CD4-positive, alpha-beta T cell (primary cell): Measurements from ENCODE around the gene PRR16. TPM values are rescaled to one million over a fixed set of nuclear protein-coding genes. Genes with fewer than 3 reads are reported as not detected.

Experiments used
- ATAC-seq: fragments of 200-7000 bp; cut with Tn5 transposase; one replicate; pipeline ENCODE4 v1.10.0; 2022; ENCODE audit warnings: mild to moderate bottlenecking; ENCODE audit not compliant: poor library complexity
- CTCF ChIA-PET: fragments of 350-600 bp; sonication (Branson Sonifier 250); formaldehyde crosslinking; loops from one replicate; lab custom pipeline; 2021; ENCODE audit warnings: antibody characterized with exemption, inconsistent platforms; lab: Charles Lee
- POLR2A ChIA-PET: fragments of 350-600 bp; sonication (Branson Sonifier 250); formaldehyde crosslinking; loops from one replicate; lab custom pipeline; 2021; ENCODE audit warnings: antibody characterized with exemption, inconsistent platforms; lab: Charles Lee
- DNase-seq, 14 experiments: peaks; one replicate each; pipeline ENCODE4 v3.0.0-alpha.2; 2013 to 2020; ENCODE audit warnings: mixed read lengths in 2 of 14
- H3K27ac ChIP-seq, 2 donors: one replicate each; pipeline versions ENCODE4 v1.5.1 to v1.7.0; 2013; ENCODE audit warnings: low read length in 2 of 2, low read depth in 1 of 2, mild to moderate bottlenecking in 1 of 2
- H3K27me3 ChIP-seq, 2 experiments: 1 replicate in 1 of 2; 2 replicates in 1 of 2; pipeline versions ENCODE4 v1.6.1 to v1.7.0; 2013; ENCODE audit warnings: low read length in 2 of 2, control low read depth in 1 of 2, mild to moderate bottlenecking in 1 of 2, moderate library complexity in 1 of 2; ENCODE audit not compliant: insufficient read depth in 2 of 2, control insufficient read depth in 1 of 2
- H3K36me3 ChIP-seq: one replicate; pipeline ENCODE4 v1.6.1; 2013; ENCODE audit warnings: low read length, control low read depth; ENCODE audit not compliant: insufficient read depth
- H3K4me1 ChIP-seq: one replicate; pipeline ENCODE4 v1.6.1; 2013; ENCODE audit warnings: low read length, control low read depth; ENCODE audit not compliant: insufficient read depth
- H3K4me3 ChIP-seq: one replicate; pipeline ENCODE4 v1.5.1; 2013; ENCODE audit warnings: mild to moderate bottlenecking, low read length, moderate library complexity
- H3K9me3 ChIP-seq, 2 experiments: 1 replicate in 1 of 2; 2 replicates in 1 of 2; pipeline versions ENCODE4 v1.6.1 to v1.7.0; 2013; ENCODE audit warnings: low read length in 2 of 2, mild to moderate bottlenecking in 2 of 2, control low read depth in 1 of 2, moderate library complexity in 1 of 2; ENCODE audit not compliant: control insufficient read depth in 1 of 2, insufficient read depth in 1 of 2
- H3K27ac Mint-ChIP-seq: one replicate; pipeline ENCODE4 v1.8.0; 2020; ENCODE audit warnings: mixed read lengths
- H3K27me3 Mint-ChIP-seq: one replicate; pipeline ENCODE4 v1.8.0; 2021; ENCODE audit warnings: mixed read lengths
- H3K36me3 Mint-ChIP-seq: one replicate; pipeline ENCODE4 v1.8.0; 2021; ENCODE audit warnings: low read depth, mixed read lengths
- H3K4me1 Mint-ChIP-seq: one replicate; pipeline ENCODE4 v1.8.0; 2021; ENCODE audit warnings: low read depth, mixed read lengths
- H3K4me3 Mint-ChIP-seq: one replicate; pipeline ENCODE4 v1.8.0; 2020; ENCODE audit warnings: mild to moderate bottlenecking, mixed read lengths
- H3K9me3 Mint-ChIP-seq: one replicate; pipeline ENCODE4 v1.8.0; 2020; ENCODE audit warnings: mixed read lengths
- intact Hi-C, 2 experiments: fragments of 100-400 bp; cut with DNase I in 1 of 2; cut with micrococcal nuclease in 1 of 2; formaldehyde crosslinking; loops; one replicate each; pipeline versions ENCODE4 v1.15.1 to v1.9.0; 2023 to 2025; cut with DNase I, micrococcal nuclease
- total RNA-seq, 174 experiments: library from RNA in 2 of 174; stranded (reverse) in 2 of 174; gene quantifications; one replicate each; pipeline ENCODE4 v1.2.3 and lab custom pipeline; 2021 to 2026
- TF ChIP-seq, protein P1 (sequence below): fragments of 200-600 bp; IDR thresholded peaks from one replicate; pipeline ENCODE4 v1.8.0; 2022; ENCODE audit warnings: antibody characterized with exemption, mild to moderate bottlenecking

Gene PRR16
- total RNA-seq, 2 experiments from 2014 or later = not detected

DNA sequence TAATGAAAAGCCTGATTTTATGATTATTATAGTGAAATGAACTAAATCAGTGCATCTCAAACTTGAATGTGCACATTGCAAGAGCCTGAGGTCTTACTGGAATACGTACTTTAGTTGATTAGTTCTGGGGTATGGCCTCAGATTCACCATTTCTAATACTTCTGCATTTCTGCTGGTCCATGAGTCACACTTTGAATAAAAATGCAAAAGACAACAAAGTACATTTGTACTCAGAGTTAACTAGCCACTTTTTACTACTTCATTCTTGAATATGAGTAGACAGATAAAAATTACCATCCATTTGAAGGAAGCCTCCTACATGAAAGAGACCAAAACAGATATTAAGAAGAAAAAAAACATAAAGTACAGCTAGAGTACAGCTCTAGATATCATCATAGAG lies 27.1 kb upstream of the PRR16 start:
- no peak overlapping the region for H3K4me3 ChIP-seq
- CTCF ChIA-PET = no interaction called here
- ATAC-seq (no peak), DNase-seq (no peak)
- no peaks in the 10 kb centered on the region for H3K4me1 Mint-ChIP-seq
- no peaks in the 10 kb centered on the region for H3K27me3 ChIP-seq
- H3K27me3 Mint-ChIP-seq = no peaks in the 10 kb centered on the region
- no peaks in the 10 kb centered on the region for H3K36me3 Mint-ChIP-seq
- no peaks in the 10 kb centered on the region for H3K4me1 ChIP-seq
- no peaks in the 10 kb centered on the region for H3K36me3 ChIP-seq
- H3K4me3 Mint-ChIP-seq = no peak overlapping the region
- POLR2A ChIA-PET = no interaction called here
- no peak overlapping the region for H3K27ac Mint-ChIP-seq
- intact Hi-C loops = no loop called here
- H3K27ac ChIP-seq = no peak overlapping the region
- peaks cover 0 to 1% of the 10 kb centered on the region in 2 experiments for H3K9me3 ChIP-seq
- H3K9me3 Mint-ChIP-seq = no peaks in the 10 kb centered on the region
- TF ChIP-seq, protein P1, sequence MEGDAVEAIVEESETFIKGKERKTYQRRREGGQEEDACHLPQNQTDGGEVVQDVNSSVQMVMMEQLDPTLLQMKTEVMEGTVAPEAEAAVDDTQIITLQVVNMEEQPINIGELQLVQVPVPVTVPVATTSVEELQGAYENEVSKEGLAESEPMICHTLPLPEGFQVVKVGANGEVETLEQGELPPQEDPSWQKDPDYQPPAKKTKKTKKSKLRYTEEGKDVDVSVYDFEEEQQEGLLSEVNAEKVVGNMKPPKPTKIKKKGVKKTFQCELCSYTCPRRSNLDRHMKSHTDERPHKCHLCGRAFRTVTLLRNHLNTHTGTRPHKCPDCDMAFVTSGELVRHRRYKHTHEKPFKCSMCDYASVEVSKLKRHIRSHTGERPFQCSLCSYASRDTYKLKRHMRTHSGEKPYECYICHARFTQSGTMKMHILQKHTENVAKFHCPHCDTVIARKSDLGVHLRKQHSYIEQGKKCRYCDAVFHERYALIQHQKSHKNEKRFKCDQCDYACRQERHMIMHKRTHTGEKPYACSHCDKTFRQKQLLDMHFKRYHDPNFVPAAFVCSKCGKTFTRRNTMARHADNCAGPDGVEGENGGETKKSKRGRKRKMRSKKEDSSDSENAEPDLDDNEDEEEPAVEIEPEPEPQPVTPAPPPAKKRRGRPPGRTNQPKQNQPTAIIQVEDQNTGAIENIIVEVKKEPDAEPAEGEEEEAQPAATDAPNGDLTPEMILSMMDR = no peak

DNA sequence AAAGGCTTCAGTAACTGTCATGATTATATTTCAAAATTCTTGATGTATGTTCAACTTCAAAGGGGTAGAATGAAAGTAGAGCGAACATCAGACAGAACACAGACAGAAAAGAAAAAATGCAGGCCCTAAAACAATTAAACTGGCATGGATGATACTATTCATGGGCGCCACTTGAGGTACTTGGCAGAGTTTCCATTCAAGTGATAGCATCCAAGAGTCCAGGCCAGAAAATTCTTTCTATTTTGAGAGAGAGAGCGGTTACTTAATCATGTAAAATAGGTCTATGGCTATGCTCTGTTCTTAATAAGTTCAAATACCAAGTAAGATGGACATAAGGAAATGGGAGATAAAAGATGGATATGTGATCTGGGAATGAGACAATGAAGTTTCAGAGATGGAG lies 21.4 kb upstream of the PRR16 start:
- no peaks in the 10 kb centered on the region for H3K36me3 Mint-ChIP-seq
- no peaks in the 10 kb centered on the region for H3K4me1 Mint-ChIP-seq
- no peaks in the 10 kb centered on the region for H3K27me3 ChIP-seq
- no peak overlapping the region for H3K4me3 Mint-ChIP-seq
- no peaks in the 10 kb centered on the region for H3K4me1 ChIP-seq
- ChIA-PET POLR2A (no interaction called here), CTCF (no interaction called here)
- H3K27me3 Mint-ChIP-seq = no peaks in the 10 kb centered on the region
- TF ChIP-seq, protein P1 = no peak
- no peaks in the 10 kb centered on the region for H3K36me3 ChIP-seq
- H3K4me3 ChIP-seq = no peak overlapping the region
- no peak for DNase-seq
- no peak overlapping the region for H3K27ac Mint-ChIP-seq
- H3K27ac ChIP-seq = no peak overlapping the region
- H3K9me3 ChIP-seq = no peaks in the 10 kb centered on the region
- intact Hi-C loops = no loop called here
- ATAC-seq = no peak
- no peaks in the 10 kb centered on the region for H3K9me3 Mint-ChIP-seq

DNA sequence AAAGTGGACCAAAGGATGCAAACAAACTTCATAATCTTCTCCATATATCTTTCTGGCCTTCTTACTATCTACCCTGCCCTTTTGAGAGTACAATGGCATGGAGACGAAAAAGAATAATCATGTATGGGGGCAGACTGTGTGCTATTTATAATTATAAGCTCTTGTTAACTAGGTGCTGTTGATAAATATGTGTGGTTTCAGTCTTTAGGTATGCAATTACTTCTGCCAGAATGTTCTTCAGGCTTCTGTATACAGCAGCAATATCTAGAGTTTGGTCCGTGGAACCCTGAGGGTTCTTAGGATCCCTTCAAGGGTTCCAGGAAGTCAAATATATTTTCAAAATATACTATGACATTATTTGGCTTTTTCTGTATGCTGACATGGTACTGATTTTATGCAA lies 20.5 kb upstream of the PRR16 start:
- no peaks in the 10 kb centered on the region for H3K36me3 Mint-ChIP-seq
- ATAC-seq (no peak), DNase-seq (no peak)
- no peak overlapping the region for H3K27ac Mint-ChIP-seq
- TF ChIP-seq, protein P1 = no peak
- H3K9me3 ChIP-seq = no peaks in the 10 kb centered on the region
- H3K36me3 ChIP-seq = no peaks in the 10 kb centered on the region
- no peak overlapping the region for H3K27ac ChIP-seq
- H3K9me3 Mint-ChIP-seq = no peaks in the 10 kb centered on the region
- intact Hi-C loops = no loop called here
- POLR2A ChIA-PET = no interaction called here
- no peaks in the 10 kb centered on the region for H3K4me1 Mint-ChIP-seq
- H3K27me3 ChIP-seq = no peaks in the 10 kb centered on the region
- no peaks in the 10 kb centered on the region for H3K4me1 ChIP-seq
- H3K27me3 Mint-ChIP-seq = no peaks in the 10 kb centered on the region
- no peak overlapping the region for H3K4me3 ChIP-seq
- CTCF ChIA-PET = no interaction called here
- no peak overlapping the region for H3K4me3 Mint-ChIP-seq
